ENCODE results near the gene CFHR5.

DNA sequence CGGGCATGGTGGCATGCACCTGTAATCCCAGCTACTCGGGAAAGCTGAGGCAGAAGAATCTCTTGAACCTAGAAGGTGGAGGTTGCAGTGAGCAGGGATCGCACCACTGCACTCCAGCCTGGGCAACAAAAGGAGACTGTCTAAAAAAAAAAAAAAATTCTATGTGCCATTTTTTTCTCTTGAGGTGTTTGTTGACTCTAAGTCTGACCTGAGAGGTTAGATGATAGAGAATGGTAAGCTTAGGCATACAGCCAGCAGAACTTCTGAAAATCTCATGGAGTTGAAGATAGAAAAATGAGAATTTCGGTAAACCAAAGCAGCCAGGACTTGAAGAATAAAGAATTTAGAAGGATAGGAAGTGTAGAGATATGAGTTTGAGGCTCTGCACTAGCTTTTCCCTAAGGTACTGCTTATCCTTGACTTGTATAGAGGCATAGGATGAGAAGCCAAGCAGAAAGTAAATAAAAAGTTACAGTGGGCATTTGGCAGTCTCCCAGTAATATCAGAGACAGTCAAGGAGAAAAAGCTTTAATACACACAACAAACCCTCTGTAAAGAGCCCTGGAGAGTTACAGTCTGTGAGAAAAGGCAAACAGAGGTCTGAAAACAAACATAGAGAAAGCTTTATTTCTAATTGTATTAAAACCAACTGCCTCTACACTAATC, 65.5 kb downstream of the CFHR5 start:
- TF ChIP-seq, protein P1, sequence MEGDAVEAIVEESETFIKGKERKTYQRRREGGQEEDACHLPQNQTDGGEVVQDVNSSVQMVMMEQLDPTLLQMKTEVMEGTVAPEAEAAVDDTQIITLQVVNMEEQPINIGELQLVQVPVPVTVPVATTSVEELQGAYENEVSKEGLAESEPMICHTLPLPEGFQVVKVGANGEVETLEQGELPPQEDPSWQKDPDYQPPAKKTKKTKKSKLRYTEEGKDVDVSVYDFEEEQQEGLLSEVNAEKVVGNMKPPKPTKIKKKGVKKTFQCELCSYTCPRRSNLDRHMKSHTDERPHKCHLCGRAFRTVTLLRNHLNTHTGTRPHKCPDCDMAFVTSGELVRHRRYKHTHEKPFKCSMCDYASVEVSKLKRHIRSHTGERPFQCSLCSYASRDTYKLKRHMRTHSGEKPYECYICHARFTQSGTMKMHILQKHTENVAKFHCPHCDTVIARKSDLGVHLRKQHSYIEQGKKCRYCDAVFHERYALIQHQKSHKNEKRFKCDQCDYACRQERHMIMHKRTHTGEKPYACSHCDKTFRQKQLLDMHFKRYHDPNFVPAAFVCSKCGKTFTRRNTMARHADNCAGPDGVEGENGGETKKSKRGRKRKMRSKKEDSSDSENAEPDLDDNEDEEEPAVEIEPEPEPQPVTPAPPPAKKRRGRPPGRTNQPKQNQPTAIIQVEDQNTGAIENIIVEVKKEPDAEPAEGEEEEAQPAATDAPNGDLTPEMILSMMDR (conservative IDR thresholded peaks at IDR 0.05; ENCODE audit: low read depth, low read length), result no peak
- TF ChIP-seq RCOR1 (IDR thresholded peaks at IDR 0.05; ENCODE audit: insufficient replicate concordance, low read length) (no peak), MAFK (IDR thresholded peaks at IDR 0.05; ENCODE audit: low read depth, low read length) (no peak), POLR2A (IDR thresholded peaks at IDR 0.05; ENCODE audit: low read depth, low read length) (no peak), RFX5 (IDR thresholded peaks at IDR 0.05; ENCODE audit: low read depth, low read length) (no peak), BHLHE40 (IDR thresholded peaks at IDR 0.05; ENCODE audit: low read depth, low read length) (no peak), RAD21 (IDR thresholded peaks at IDR 0.05; ENCODE audit: low read length) (no peak), CEBPB (IDR thresholded peaks at IDR 0.05; ENCODE audit: low read depth, low read length) (no peak)
- TF ChIP-seq, protein P2, sequence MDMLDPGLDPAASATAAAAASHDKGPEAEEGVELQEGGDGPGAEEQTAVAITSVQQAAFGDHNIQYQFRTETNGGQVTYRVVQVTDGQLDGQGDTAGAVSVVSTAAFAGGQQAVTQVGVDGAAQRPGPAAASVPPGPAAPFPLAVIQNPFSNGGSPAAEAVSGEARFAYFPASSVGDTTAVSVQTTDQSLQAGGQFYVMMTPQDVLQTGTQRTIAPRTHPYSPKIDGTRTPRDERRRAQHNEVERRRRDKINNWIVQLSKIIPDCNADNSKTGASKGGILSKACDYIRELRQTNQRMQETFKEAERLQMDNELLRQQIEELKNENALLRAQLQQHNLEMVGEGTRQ (IDR thresholded peaks at IDR 0.05; ENCODE audit: low read depth, low read length), result no peak
- TF ChIP-seq, protein P3, sequence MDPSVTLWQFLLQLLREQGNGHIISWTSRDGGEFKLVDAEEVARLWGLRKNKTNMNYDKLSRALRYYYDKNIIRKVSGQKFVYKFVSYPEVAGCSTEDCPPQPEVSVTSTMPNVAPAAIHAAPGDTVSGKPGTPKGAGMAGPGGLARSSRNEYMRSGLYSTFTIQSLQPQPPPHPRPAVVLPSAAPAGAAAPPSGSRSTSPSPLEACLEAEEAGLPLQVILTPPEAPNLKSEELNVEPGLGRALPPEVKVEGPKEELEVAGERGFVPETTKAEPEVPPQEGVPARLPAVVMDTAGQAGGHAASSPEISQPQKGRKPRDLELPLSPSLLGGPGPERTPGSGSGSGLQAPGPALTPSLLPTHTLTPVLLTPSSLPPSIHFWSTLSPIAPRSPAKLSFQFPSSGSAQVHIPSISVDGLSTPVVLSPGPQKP (IDR thresholded peaks at IDR 0.05; ENCODE audit: borderline replicate concordance, low read depth, low read length), result no peak
